ENCODE measurements around the gene DOK6.

The DOK6 gene

GRCh38 chr18:69444221-69444620 lies 43.5 kb downstream of the DOK6 start:
- no peak for DNase-seq

GRCh38 chr18:69447886-69448285 lies 47.2 kb downstream of the DOK6 start:
- DNase-seq: no peak

GRCh38 chr18:69455125-69455524 lies 54.4 kb downstream of the DOK6 start:
- no peak for DNase-seq

GRCh38 chr18:69469444-69469919 lies 68.8 kb downstream of the DOK6 start:
- DNase-seq: no peak

- DNase-seq: no peak
Observed at GRCh38 chr18:69480460-69480859, 79.8 kb downstream of the DOK6 start.

- DNase-seq: no peak
Observed at GRCh38 chr18:69483574-69483973, 82.9 kb downstream of the DOK6 start.

GRCh38 chr18:69484699-69485396 lies 84.2 kb downstream of the DOK6 start:
- no peak for DNase-seq

- DNase-seq: no peak
Observed at GRCh38 chr18:69487488-69488394, 87.1 kb downstream of the DOK6 start.

- DNase-seq: no peak
Observed at GRCh38 chr18:69490072-69490471, 89.4 kb downstream of the DOK6 start.

- no peak for DNase-seq
Observed at GRCh38 chr18:69490813-69491212, 90.1 kb downstream of the DOK6 start.

GRCh38 chr18:69491576-69491975 lies 90.9 kb downstream of the DOK6 start:
- no peak for DNase-seq

GRCh38 chr18:69492861-69493260 lies 92.2 kb downstream of the DOK6 start:
- no peak for DNase-seq

GRCh38 chr18:69494841-69495240 lies 94.2 kb downstream of the DOK6 start:
- DNase-seq: no peak

- DNase-seq: no peak
Observed at GRCh38 chr18:69495338-69495737, 94.7 kb downstream of the DOK6 start.

GRCh38 chr18:69495841-69496533 lies 95.3 kb downstream of the DOK6 start:
- no peak for DNase-seq

- no peak for DNase-seq
Observed at GRCh38 chr18:69518989-69519388, 118.3 kb downstream of the DOK6 start.

GRCh38 chr18:69523582-69523981 lies 122.9 kb downstream of the DOK6 start:
- DNase-seq: no peak

- no peak for DNase-seq
Observed at GRCh38 chr18:69528435-69528834, 127.7 kb downstream of the DOK6 start.

GRCh38 chr18:69529151-69529550 lies 128.5 kb downstream of the DOK6 start:
- DNase-seq: no peak

- DNase-seq: no peak
Observed at GRCh38 chr18:69531973-69532372, 131.3 kb downstream of the DOK6 start.

- DNase-seq: no peak
Observed at GRCh38 chr18:69537183-69537582, 136.5 kb downstream of the DOK6 start.

GRCh38 chr18:69538849-69539248 lies 138.2 kb downstream of the DOK6 start:
- no peak for DNase-seq

GRCh38 chr18:69539404-69539803 lies 138.7 kb downstream of the DOK6 start:
- no peak for DNase-seq

- no peak for DNase-seq
Observed at GRCh38 chr18:69556228-69556627, 155.5 kb downstream of the DOK6 start.

All from KG1 (cell line).